GM12891 (cell line): ENCODE data around the gene RFX3.

ENCODE experiments used
- PAX5 ChIP-seq: IDR thresholded peaks from 2 replicates; pipeline ENCODE4 v1.6.1; 2011; ENCODE audit warnings: low read length, moderate library complexity, mild to moderate bottlenecking; ENCODE audit not compliant: insufficient read depth, severe bottlenecking
- POLR2A ChIP-seq: IDR thresholded peaks from 2 replicates; pipeline ENCODE4 v1.6.1; 2011; ENCODE audit warnings: low read depth, low read length, control low read depth
- POLR2AphosphoS5 ChIP-seq: IDR thresholded peaks from 2 replicates; pipeline ENCODE4 v1.6.1; 2011; ENCODE audit warnings: low read depth, low read length, control low read depth
- POU2F2 ChIP-seq: IDR thresholded peaks from 2 replicates; pipeline ENCODE4 v1.6.1; 2011; ENCODE audit warnings: low read depth, mild to moderate bottlenecking, control low read depth, low read length, moderate library complexity
- SPI1 ChIP-seq: IDR thresholded peaks from 2 replicates; pipeline ENCODE4 v1.6.1; 2011; ENCODE audit warnings: low read depth, low read length, control low read depth
- TAF1 ChIP-seq: IDR thresholded peaks from 2 replicates; pipeline ENCODE4 v1.6.1; 2011; ENCODE audit warnings: low read depth, low read length, control low read depth

GRCh38 chr9:3520564-3520963, 5.2 kb downstream of the RFX3 start:
- TF ChIP-seq POLR2A (no peak), POLR2AphosphoS5 (no peak), POU2F2 (no peak), PAX5 (no peak), SPI1 (no peak), TAF1 (no peak)
